GM21381 (cell line): ENCODE data around the gene MAGEB4.

Experiments
- ATAC-seq: cut with Tn5 transposase; IDR thresholded peaks from one replicate; pipeline ENCODE4 v1.9.1; 2021; ENCODE audit warnings: mild to moderate bottlenecking, moderate library complexity; ENCODE audit not compliant: unreplicated experiment

The MAGEB4 gene

GRCh38 chrX:30282527-30282926 is 40.7 kb downstream of the MAGEB4 start:
- no peak for ATAC-seq

GRCh38 chrX:30283456-30284200 is 41.8 kb downstream of the MAGEB4 start:
- ATAC-seq: no peak
